GM23248 (cell line): ENCODE measurements around the gene KRTAP20-2.

Experiments
- EZH2 ChIP-seq: fragments of 200-600 bp; sonication (generic); IDR thresholded peaks from 2 replicates; pipeline ENCODE4 v1.6.1; 2018; ENCODE audit warnings: antibody characterized with exemption, mild to moderate bottlenecking; ENCODE audit not compliant: insufficient read depth, poor library complexity, severe bottlenecking
- EZH2phosphoT487 ChIP-seq: fragments of 200-600 bp; sonication (generic); IDR thresholded peaks from 2 replicates; pipeline ENCODE4 v1.6.1; 2018; ENCODE audit warnings: antibody characterized with exemption, moderate library complexity, mild to moderate bottlenecking, low read depth; ENCODE audit not compliant: insufficient read depth

DNA sequence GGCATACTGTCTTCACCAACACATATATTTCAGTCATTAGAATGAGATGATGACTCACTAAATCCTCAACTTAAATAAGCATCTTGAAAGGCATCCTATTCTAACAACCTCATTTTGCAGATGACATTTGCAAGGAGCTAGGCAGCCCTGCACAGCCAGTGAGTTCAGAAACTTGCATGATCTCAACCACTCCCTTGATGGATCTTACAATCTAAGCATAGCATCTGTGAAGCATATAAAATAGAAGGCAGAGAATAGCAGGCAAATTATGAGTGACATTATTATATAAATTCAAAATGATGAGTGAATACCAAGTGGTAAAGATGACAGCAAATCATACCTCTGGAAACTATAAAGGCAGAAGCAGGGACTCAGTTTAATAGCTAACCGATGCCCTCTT, 39.3 kb downstream of the KRTAP20-2 start:
- no peak for TF ChIP-seq EZH2phosphoT487
- no peak for TF ChIP-seq EZH2
